ENCODE measurements around the gene PLA2G4D.

DNA sequence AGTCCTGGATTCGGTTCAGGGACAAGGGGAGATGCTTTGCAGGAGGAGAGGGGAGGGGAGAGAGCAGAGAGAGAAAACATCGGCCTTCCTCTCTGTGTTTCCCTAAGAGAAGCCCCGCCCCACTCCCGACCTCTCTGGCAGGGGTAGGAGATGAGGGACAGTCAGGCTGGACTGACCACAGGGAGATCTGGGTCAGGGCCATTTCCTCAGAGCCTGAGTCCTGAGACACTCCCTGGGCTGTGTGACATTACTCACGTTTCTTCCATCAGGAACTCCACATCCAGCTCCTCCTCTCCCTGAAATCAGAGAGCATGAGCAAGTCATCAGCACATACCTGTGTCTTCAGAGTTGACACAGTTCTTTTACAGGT, 9.1 kb downstream of the PLA2G4D start:
- TF ChIP-seq, protein P1, sequence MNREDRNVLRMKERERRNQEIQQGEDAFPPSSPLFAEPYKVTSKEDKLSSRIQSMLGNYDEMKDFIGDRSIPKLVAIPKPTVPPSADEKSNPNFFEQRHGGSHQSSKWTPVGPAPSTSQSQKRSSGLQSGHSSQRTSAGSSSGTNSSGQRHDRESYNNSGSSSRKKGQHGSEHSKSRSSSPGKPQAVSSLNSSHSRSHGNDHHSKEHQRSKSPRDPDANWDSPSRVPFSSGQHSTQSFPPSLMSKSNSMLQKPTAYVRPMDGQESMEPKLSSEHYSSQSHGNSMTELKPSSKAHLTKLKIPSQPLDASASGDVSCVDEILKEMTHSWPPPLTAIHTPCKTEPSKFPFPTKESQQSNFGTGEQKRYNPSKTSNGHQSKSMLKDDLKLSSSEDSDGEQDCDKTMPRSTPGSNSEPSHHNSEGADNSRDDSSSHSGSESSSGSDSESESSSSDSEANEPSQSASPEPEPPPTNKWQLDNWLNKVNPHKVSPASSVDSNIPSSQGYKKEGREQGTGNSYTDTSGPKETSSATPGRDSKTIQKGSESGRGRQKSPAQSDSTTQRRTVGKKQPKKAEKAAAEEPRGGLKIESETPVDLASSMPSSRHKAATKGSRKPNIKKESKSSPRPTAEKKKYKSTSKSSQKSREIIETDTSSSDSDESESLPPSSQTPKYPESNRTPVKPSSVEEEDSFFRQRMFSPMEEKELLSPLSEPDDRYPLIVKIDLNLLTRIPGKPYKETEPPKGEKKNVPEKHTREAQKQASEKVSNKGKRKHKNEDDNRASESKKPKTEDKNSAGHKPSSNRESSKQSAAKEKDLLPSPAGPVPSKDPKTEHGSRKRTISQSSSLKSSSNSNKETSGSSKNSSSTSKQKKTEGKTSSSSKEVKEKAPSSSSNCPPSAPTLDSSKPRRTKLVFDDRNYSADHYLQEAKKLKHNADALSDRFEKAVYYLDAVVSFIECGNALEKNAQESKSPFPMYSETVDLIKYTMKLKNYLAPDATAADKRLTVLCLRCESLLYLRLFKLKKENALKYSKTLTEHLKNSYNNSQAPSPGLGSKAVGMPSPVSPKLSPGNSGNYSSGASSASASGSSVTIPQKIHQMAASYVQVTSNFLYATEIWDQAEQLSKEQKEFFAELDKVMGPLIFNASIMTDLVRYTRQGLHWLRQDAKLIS (CRISPR knock-in tag; IDR thresholded peaks at IDR 0.05; ENCODE audit: borderline replicate concordance), result no peak
- TF ChIP-seq, protein P2, sequence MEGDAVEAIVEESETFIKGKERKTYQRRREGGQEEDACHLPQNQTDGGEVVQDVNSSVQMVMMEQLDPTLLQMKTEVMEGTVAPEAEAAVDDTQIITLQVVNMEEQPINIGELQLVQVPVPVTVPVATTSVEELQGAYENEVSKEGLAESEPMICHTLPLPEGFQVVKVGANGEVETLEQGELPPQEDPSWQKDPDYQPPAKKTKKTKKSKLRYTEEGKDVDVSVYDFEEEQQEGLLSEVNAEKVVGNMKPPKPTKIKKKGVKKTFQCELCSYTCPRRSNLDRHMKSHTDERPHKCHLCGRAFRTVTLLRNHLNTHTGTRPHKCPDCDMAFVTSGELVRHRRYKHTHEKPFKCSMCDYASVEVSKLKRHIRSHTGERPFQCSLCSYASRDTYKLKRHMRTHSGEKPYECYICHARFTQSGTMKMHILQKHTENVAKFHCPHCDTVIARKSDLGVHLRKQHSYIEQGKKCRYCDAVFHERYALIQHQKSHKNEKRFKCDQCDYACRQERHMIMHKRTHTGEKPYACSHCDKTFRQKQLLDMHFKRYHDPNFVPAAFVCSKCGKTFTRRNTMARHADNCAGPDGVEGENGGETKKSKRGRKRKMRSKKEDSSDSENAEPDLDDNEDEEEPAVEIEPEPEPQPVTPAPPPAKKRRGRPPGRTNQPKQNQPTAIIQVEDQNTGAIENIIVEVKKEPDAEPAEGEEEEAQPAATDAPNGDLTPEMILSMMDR (IDR thresholded peaks at IDR 0.05), result no peak
- TF ChIP-seq, protein P3, sequence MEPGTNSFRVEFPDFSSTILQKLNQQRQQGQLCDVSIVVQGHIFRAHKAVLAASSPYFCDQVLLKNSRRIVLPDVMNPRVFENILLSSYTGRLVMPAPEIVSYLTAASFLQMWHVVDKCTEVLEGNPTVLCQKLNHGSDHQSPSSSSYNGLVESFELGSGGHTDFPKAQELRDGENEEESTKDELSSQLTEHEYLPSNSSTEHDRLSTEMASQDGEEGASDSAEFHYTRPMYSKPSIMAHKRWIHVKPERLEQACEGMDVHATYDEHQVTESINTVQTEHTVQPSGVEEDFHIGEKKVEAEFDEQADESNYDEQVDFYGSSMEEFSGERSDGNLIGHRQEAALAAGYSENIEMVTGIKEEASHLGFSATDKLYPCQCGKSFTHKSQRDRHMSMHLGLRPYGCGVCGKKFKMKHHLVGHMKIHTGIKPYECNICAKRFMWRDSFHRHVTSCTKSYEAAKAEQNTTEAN (CRISPR knock-in tag; IDR thresholded peaks at IDR 0.05), result no peak
- TF ChIP-seq JUN (CRISPR knock-in tag; IDR thresholded peaks at IDR 0.05) (no peak), KAT7 (CRISPR knock-in tag; IDR thresholded peaks at IDR 0.05; ENCODE audit: borderline replicate concordance) (no peak), FOXJ3 (CRISPR knock-in tag; IDR thresholded peaks at IDR 0.05; ENCODE audit: borderline replicate concordance) (no peak), ETV6 (CRISPR knock-in tag; IDR thresholded peaks at IDR 0.05) (no peak), HMGA2 (CRISPR knock-in tag; IDR thresholded peaks at IDR 0.05) (no peak), FOXP1 (CRISPR knock-in tag; IDR thresholded peaks at IDR 0.05; ENCODE audit: borderline replicate concordance) (no peak), SMAD3 (CRISPR knock-in tag; IDR thresholded peaks at IDR 0.05; ENCODE audit: borderline replicate concordance) (no peak), CREM (CRISPR knock-in tag; IDR thresholded peaks at IDR 0.05) (no peak)
- TF ChIP-seq, protein P4, sequence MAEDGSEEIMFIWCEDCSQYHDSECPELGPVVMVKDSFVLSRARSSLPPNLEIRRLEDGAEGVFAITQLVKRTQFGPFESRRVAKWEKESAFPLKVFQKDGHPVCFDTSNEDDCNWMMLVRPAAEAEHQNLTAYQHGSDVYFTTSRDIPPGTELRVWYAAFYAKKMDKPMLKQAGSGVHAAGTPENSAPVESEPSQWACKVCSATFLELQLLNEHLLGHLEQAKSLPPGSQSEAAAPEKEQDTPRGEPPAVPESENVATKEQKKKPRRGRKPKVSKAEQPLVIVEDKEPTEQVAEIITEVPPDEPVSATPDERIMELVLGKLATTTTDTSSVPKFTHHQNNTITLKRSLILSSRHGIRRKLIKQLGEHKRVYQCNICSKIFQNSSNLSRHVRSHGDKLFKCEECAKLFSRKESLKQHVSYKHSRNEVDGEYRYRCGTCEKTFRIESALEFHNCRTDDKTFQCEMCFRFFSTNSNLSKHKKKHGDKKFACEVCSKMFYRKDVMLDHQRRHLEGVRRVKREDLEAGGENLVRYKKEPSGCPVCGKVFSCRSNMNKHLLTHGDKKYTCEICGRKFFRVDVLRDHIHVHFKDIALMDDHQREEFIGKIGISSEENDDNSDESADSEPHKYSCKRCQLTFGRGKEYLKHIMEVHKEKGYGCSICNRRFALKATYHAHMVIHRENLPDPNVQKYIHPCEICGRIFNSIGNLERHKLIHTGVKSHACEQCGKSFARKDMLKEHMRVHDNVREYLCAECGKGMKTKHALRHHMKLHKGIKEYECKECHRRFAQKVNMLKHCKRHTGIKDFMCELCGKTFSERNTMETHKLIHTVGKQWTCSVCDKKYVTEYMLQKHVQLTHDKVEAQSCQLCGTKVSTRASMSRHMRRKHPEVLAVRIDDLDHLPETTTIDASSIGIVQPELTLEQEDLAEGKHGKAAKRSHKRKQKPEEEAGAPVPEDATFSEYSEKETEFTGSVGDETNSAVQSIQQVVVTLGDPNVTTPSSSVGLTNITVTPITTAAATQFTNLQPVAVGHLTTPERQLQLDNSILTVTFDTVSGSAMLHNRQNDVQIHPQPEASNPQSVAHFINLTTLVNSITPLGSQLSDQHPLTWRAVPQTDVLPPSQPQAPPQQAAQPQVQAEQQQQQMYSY (CRISPR knock-in tag; IDR thresholded peaks at IDR 0.05), result no peak
